GM12872 (cell line): ENCODE data around the gene KRTAP19-8.

Source experiments
- CTCF ChIP-seq: IDR thresholded peaks from 3 replicates; pipeline ENCODE4 v1.5.1; 2011; ENCODE audit warnings: low read depth, mild to moderate bottlenecking, low read length, moderate library complexity; ENCODE audit not compliant: insufficient read depth

The KRTAP19-8 gene

DNA sequence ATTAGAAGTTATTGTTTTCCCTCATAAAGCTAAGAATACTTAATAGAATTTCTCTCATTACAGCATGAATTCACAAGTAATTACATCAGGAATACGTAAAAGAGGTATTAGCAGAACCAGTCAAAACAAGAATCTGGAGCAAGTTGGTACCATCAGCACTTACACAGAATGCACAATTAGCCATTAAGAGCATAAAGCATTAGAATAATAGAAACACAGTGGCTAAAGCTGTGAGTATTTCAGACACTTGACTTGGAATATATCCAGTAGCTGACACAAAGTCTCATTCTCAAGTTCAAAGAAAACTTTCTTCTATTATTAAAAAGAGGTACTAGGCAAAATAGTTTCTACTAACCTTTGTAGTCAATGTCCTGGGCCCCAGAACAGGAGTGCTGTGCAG, 49.6 kb downstream of the KRTAP19-8 start:
- no peak for TF ChIP-seq CTCF
